Osteocyte (in vitro differentiated cells): ENCODE measurements around the gene C1orf74. TPM values are rescaled to one million over a fixed set of nuclear protein-coding genes. Genes with fewer than 3 reads are reported as not detected.

Source experiments
- DNase-seq: peaks from one replicate; pipeline ENCODE4 v3.0.0; 2021; ENCODE audit warnings: mixed read lengths; ENCODE audit not compliant: unreplicated experiment; ENCODE audit errors: extremely low spot score
- H3K27ac Mint-ChIP-seq: one replicate; pipeline ENCODE4 v1.8.0; 2021; ENCODE audit warnings: mild to moderate bottlenecking, mixed read lengths; ENCODE audit not compliant: unreplicated experiment
- H3K27me3 Mint-ChIP-seq: one replicate; pipeline ENCODE4 v1.8.0; 2021; ENCODE audit warnings: mixed read lengths; ENCODE audit not compliant: unreplicated experiment
- H3K36me3 Mint-ChIP-seq: one replicate; pipeline ENCODE4 v1.8.0; 2021; ENCODE audit warnings: mixed read lengths; ENCODE audit not compliant: unreplicated experiment
- H3K4me1 Mint-ChIP-seq: one replicate; pipeline ENCODE4 v1.8.0; 2021; ENCODE audit warnings: mixed read lengths; ENCODE audit not compliant: unreplicated experiment
- H3K4me3 Mint-ChIP-seq: one replicate; pipeline ENCODE4 v1.8.0; 2021; ENCODE audit warnings: mild to moderate bottlenecking, moderate library complexity, mixed read lengths; ENCODE audit not compliant: unreplicated experiment
- H3K9me3 Mint-ChIP-seq: one replicate; pipeline ENCODE4 v1.8.0; 2021; ENCODE audit warnings: mixed read lengths; ENCODE audit not compliant: unreplicated experiment
- CTCF ChIP-seq: fragments of 200-600 bp; sonication (generic); IDR thresholded peaks from 2 replicates; pipeline ENCODE4 v1.5.0; 2021; ENCODE audit warnings: antibody characterized with exemption, mild to moderate bottlenecking, moderate library complexity
- total RNA-seq: library from RNA; stranded (reverse); gene quantifications from 2 replicates; pipeline ENCODE4 v1.2.1, GENCODE V29; 2021

C1orf74 gene
- total RNA-seq, 1 donor from 2014 or later = 1.6 TPM

- peaks cover 13% of the 10 kb centered on the region for H3K4me1 Mint-ChIP-seq
- DNase-seq = no peak
- TF ChIP-seq CTCF = no peak
- H3K4me3 Mint-ChIP-seq = no peak overlapping the region
- no peaks in the 10 kb centered on the region for H3K36me3 Mint-ChIP-seq
- peaks cover 53% of the 10 kb centered on the region for H3K27me3 Mint-ChIP-seq
- no peak overlapping the region for H3K27ac Mint-ChIP-seq
- H3K9me3 Mint-ChIP-seq = no peaks in the 10 kb centered on the region
Measured at GRCh38 chr1:209752890-209753289, 31.5 kb downstream of the C1orf74 start.

- Mint-ChIP-seq H3K4me1 (peaks cover 16% of the 10 kb centered on the region), H3K9me3 (no peaks in the 10 kb centered on the region), H3K27ac (no peak overlapping the region), H3K27me3 (peaks cover 51% of the 10 kb centered on the region), H3K36me3 (no peaks in the 10 kb centered on the region), H3K4me3 (no peak overlapping the region)
- TF ChIP-seq CTCF = no peak
- DNase-seq = no peak
Measured at GRCh38 chr1:209751627-209752231, 32.6 kb downstream of the C1orf74 start.

- Mint-ChIP-seq H3K4me3 (no peak overlapping the region), H3K36me3 (no peaks in the 10 kb centered on the region), H3K9me3 (no peaks in the 10 kb centered on the region), H3K27me3 (peaks cover 41% of the 10 kb centered on the region), H3K27ac (no peak overlapping the region), H3K4me1 (peaks cover 16% of the 10 kb centered on the region)
- no peak for DNase-seq
- no peak for TF ChIP-seq CTCF
Measured at GRCh38 chr1:209749670-209750323, 34.6 kb downstream of the C1orf74 start.

GRCh38 chr1:209749205-209749604 lies 35.2 kb downstream of the C1orf74 start:
- H3K27ac Mint-ChIP-seq = no peak overlapping the region
- peaks cover 42% of the 10 kb centered on the region for H3K27me3 Mint-ChIP-seq
- peaks cover 16% of the 10 kb centered on the region for H3K4me1 Mint-ChIP-seq
- no peak for DNase-seq
- no peaks in the 10 kb centered on the region for H3K9me3 Mint-ChIP-seq
- H3K36me3 Mint-ChIP-seq = no peaks in the 10 kb centered on the region
- no peak overlapping the region for H3K4me3 Mint-ChIP-seq
- no peak for TF ChIP-seq CTCF

- Mint-ChIP-seq H3K36me3 (no peaks in the 10 kb centered on the region), H3K4me1 (peaks cover 17% of the 10 kb centered on the region), H3K4me3 (no peak overlapping the region), H3K9me3 (no peaks in the 10 kb centered on the region), H3K27ac (no peak overlapping the region), H3K27me3 (peaks cover 36% of the 10 kb centered on the region)
- no peak for TF ChIP-seq CTCF
- no peak for DNase-seq
Measured at GRCh38 chr1:209748620-209749019, 35.7 kb downstream of the C1orf74 start.
